Measurements from ENCODE around the gene DYNLRB2.

DNA sequence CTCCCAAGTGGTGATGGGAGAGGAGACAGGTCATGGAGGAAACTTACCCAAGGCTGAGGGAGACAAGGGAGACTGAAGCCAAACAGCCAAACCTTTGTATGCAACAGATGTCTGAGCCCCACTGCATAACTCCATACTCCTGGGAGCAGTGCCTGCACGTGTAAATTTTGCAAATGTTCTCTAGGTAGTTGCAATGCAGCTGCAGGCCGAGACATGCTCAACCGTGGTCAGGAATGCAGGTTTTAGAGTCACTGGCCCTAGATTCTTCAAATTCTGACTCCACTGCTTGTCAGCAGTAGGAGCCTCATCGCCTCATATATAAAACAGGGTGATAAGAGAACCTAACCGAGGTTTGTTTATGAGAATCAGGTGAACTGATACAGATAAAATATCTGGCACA, 11.5 kb downstream of the DYNLRB2 start:
- no peak for TF ChIP-seq EZH2 (IDR thresholded peaks at IDR 0.05)
- TF ChIP-seq, protein P1, sequence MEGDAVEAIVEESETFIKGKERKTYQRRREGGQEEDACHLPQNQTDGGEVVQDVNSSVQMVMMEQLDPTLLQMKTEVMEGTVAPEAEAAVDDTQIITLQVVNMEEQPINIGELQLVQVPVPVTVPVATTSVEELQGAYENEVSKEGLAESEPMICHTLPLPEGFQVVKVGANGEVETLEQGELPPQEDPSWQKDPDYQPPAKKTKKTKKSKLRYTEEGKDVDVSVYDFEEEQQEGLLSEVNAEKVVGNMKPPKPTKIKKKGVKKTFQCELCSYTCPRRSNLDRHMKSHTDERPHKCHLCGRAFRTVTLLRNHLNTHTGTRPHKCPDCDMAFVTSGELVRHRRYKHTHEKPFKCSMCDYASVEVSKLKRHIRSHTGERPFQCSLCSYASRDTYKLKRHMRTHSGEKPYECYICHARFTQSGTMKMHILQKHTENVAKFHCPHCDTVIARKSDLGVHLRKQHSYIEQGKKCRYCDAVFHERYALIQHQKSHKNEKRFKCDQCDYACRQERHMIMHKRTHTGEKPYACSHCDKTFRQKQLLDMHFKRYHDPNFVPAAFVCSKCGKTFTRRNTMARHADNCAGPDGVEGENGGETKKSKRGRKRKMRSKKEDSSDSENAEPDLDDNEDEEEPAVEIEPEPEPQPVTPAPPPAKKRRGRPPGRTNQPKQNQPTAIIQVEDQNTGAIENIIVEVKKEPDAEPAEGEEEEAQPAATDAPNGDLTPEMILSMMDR (IDR thresholded peaks at IDR 0.05), result no peak

Measured in neural progenitor cell (in vitro differentiated cells).